Fibroblast of skin of left biceps (primary cell): ENCODE data around the gene RGP1.

Source experiments
- DNase-seq, 2 experiments: peaks; one replicate each; pipeline ENCODE4 v3.0.0-alpha.2; 2013; ENCODE audit warnings: low read depth in 2 of 2

RGP1 gene

GRCh38 chr9:35743880-35744518 is 5.1 kb upstream of the RGP1 start:
- no peak for DNase-seq

- DNase-seq, result no peak
Measured at GRCh38 chr9:35745569-35745968, 3.5 kb upstream of the RGP1 start.

- no peak for DNase-seq
Measured at GRCh38 chr9:35746583-35746982, 2.5 kb upstream of the RGP1 start.

GRCh38 chr9:35748242-35748857 is 737 bp upstream of the RGP1 start:
- DNase-seq, result no peak

GRCh38 chr9:35749515-35750255 is 598 bp downstream of the RGP1 start:
- no peak for DNase-seq

- no peak for DNase-seq
Measured at GRCh38 chr9:35750256-35750531, 1.1 kb downstream of the RGP1 start.

GRCh38 chr9:35753466-35753865 is 4.4 kb downstream of the RGP1 start:
- DNase-seq, result no peak

- no peak for DNase-seq
Measured at GRCh38 chr9:35754264-35754663, 5.2 kb downstream of the RGP1 start, which contains the start of gene MSMP. TSS of gene MSMP (minus strand) at chr9:35754276. CDS start at chr9:35754129, 147 bp downstream.

GRCh38 chr9:35755071-35755470 is 6.0 kb downstream of the RGP1 start:
- no peak for DNase-seq

GRCh38 chr9:35756275-35757225 is 7.5 kb downstream of the RGP1 start:
- DNase-seq, result no peak

GRCh38 chr9:35757226-35757891 is 8.3 kb downstream of the RGP1 start:
- DNase-seq, result no peak

GRCh38 chr9:35757892-35758275 is 8.8 kb downstream of the RGP1 start:
- DNase-seq, result no peak

- DNase-seq, result no peak
Measured at GRCh38 chr9:35758475-35759050, 9.5 kb downstream of the RGP1 start.

GRCh38 chr9:35759795-35760194 is 10.7 kb downstream of the RGP1 start:
- no peak for DNase-seq

GRCh38 chr9:35760651-35761050 is 11.6 kb downstream of the RGP1 start:
- DNase-seq, result no peak

GRCh38 chr9:35763181-35763580 is 14.1 kb downstream of the RGP1 start:
- no peak for DNase-seq

GRCh38 chr9:35763803-35764202 is 14.7 kb downstream of the RGP1 start:
- no peak for DNase-seq

GRCh38 chr9:35766997-35767396 is 17.9 kb downstream of the RGP1 start:
- no peak for DNase-seq

GRCh38 chr9:35767458-35767857 is 18.4 kb downstream of the RGP1 start:
- DNase-seq, result no peak

- no peak for DNase-seq
Measured at GRCh38 chr9:35769763-35770162, 20.7 kb downstream of the RGP1 start.

GRCh38 chr9:35771075-35771433 is 22.0 kb downstream of the RGP1 start:
- no peak for DNase-seq
